BLaER1 treated with 17β-estradiol and CSF1 and Interleukin-3, amounts not matched to agents 10 nM and 100 nM (cell line): ENCODE measurements around the gene IL11RA.

Experiments used
- H3K27ac ChIP-seq, 11 experiments: shearing (Covaris generic); formaldehyde crosslinking; 2 replicates each; pipeline ENCODE4 v1.8.1; 2022
- H3K27me3 ChIP-seq, 11 experiments: shearing (Covaris generic); formaldehyde crosslinking; 2 replicates each; pipeline ENCODE4 v1.8.1; 2022
- H3K36me3 ChIP-seq, 11 experiments: shearing (Covaris generic); formaldehyde crosslinking; 2 replicates each; pipeline ENCODE4 v1.8.1; 2022
- H3K4me1 ChIP-seq, 10 experiments: shearing (Covaris generic); formaldehyde crosslinking; 2 replicates each; pipeline ENCODE4 v1.8.1; 2022
- H3K4me2 ChIP-seq, 11 experiments: shearing (Covaris generic); formaldehyde crosslinking; 2 replicates each; pipeline ENCODE4 v1.8.1; 2022
- H3K4me3 ChIP-seq, 10 experiments: shearing (Covaris generic); formaldehyde crosslinking; 2 replicates each; pipeline ENCODE4 v1.8.1; 2022
- H3K9ac ChIP-seq, 11 experiments: shearing (Covaris generic); formaldehyde crosslinking; 2 replicates each; pipeline ENCODE4 v1.8.1; 2022
- H3K9me3 ChIP-seq, 11 experiments: shearing (Covaris generic); formaldehyde crosslinking; replicated peaks in 1 of 11; 2 replicates each; pipeline ENCODE4 v1.8.1; 2022
- H4K20me1 ChIP-seq, 11 experiments: shearing (Covaris generic); formaldehyde crosslinking; 2 replicates each; pipeline ENCODE4 v1.8.1; 2022
- Cebpa-rat ChIP-seq, 11 experiments: shearing (Covaris generic); IDR thresholded peaks; 2 replicates each; pipeline ENCODE4 v1.8.1; 2022

Gene IL11RA

DNA sequence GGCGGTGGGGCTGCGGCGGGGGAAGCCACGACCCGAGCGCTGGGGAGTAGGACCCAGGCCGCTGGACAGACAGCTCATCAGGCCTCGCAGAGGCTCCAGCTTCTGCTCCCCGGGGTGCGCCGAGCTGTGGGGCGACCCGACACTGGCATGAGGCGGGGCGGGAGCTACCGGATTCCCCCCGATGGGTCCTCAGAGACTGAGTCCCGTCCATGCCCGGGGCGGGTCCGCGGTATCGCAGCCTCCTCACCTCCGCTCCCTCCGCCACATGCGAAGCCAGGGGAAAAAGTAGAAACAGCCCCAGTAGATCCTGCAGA, 13.0 kb downstream of the IL11RA start:
- Histone ChIP-seq H3K9me3 (peaks cover 5 to 11% (median 9%) of the 10 kb centered on the region in 11 experiments; a peak in 17 of 22 replicates), H3K36me3 (peaks cover 0 to 7% (median 0%) of the 10 kb centered on the region in 11 experiments; a peak in 3 of 22 replicates), H4K20me1 (0 out of 22 replicates have a peak, but pooled peaks cover 0 to 2% (median 0%) of the 10 kb centered on the region in 11 experiments), H3K4me2 (peak overlapping the region; percentile 91 to 100 (median 98)), H3K27me3 (no peaks in the 10 kb centered on the region), H3K4me3 (peak overlapping the region; percentile 55 to 72 (median 62)), H3K27ac (peak overlapping the region in 8 of 11 experiments; percentile 35 to 70 (median 49); a peak in 15 of 22 replicates), H3K4me1 (peaks cover 8 to 21% (median 15%) of the 10 kb centered on the region in 10 experiments), H3K9ac (peak overlapping the region; percentile 65 to 79 (median 74); a peak in 21 of 22 replicates)
- no peak for TF ChIP-seq Cebpa-rat (IDR thresholded peaks at IDR 0.05)

DNA sequence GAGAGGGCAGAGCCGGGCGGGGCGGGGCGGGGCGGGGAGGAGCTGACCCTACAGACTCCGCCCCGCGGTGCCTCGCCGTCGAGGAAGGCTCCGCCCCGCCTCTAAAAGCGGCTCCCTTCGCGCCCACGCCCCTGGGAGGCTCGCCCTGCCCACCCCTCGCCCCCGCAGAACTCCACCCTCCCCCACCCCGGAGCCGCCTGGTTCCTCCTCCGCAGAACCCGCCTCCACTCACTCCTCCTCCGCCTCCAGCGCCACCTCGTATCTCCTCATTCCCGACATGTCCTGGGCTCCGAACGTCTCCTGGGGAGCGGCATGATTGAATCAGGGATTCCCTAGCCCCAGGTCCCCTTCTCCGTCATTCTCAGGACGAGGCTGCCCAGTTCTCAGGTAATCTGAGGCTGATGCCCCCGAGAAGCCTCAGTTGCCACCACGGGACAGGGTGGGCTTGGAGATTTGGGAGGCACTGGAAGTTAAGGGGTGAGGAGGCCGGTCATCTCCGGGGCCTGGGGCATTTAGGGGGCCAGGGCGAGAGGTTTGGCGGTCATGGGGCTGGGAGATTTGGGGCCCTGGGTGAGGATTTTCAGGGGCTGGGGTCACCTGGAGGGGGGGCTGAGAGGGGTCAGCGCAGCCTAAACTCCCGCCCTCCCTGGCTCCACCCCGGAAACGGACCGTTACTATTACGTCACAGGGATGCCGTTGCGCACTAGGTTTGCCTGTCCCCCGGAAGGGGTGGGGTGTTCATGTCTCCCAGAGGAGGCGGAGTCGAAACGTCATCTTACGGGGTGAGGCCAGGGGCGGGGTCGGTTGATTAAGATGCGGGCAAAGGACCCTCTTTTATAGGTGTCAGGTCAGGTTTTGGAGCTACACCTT, 13.6 kb downstream of the IL11RA start:
- H3K9ac ChIP-seq, result peak overlapping the region; percentile 46 to 79 (median 75); a peak in 19 of 22 replicates
- H3K4me2 ChIP-seq, result peak overlapping the region; percentile 91 to 100 (median 98)
- H3K27ac ChIP-seq, result peak overlapping the region in 10 of 11 experiments; percentile 44 to 75 (median 66); a peak in 17 of 22 replicates
- H3K4me1 ChIP-seq, result peaks cover 8 to 21% (median 15%) of the 10 kb centered on the region in 10 experiments
- H3K27me3 ChIP-seq, result no peaks in the 10 kb centered on the region
- H3K9me3 ChIP-seq, result peaks cover 7 to 17% (median 13%) of the 10 kb centered on the region in 11 experiments; a peak in 18 of 22 replicates
- no peaks in the 10 kb centered on the region for H4K20me1 ChIP-seq
- no peak for TF ChIP-seq Cebpa-rat (IDR thresholded peaks at IDR 0.05)
- peak overlapping the region; percentile 58 to 72 (median 62) for H3K4me3 ChIP-seq
- H3K36me3 ChIP-seq, result peaks cover 0 to under 1% (median 0%) of the 10 kb centered on the region in 11 experiments; a peak in 2 of 22 replicates

DNA sequence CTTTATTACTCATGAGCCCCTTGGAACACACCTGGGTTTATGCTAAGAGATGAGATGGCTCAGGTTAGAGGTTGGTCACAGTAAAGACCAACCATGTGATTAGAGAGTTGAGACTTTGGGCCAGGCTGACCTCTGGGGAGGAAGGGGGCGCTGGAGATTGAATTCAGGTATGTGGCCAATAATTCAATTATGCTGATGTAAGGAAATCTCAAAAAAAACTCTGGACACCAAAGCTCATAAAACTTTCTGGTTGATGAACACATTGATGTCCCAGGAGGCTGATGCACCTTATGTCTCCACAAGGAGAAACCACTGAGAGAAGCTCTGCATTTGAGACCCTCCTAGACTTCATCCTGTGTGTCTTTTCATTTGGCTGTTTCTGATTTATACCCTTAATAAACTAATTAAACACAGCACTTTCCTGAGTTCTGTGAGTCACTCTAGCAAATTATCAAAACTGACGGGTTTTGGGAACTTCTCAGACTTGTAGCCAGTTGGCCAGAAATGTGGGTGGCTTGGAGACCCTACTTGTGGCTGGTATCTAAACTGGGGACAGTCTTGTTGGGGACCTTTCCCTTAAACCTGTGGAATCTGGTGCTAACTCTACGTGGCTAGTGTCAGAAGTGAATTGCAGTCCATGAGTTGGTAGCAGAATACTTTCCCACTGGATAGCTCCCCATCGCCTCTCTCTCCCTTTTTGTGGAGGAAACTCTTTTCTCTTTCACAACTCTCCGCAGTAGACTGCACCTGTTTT, 18.0 kb downstream of the IL11RA start:
- Histone ChIP-seq H3K27me3 (no peaks in the 10 kb centered on the region), H3K4me1 (peaks cover 1 to 10% (median 9%) of the 10 kb centered on the region in 10 experiments), H4K20me1 (no peaks in the 10 kb centered on the region), H3K9me3 (peaks cover 7 to 24% (median 16%) of the 10 kb centered on the region in 11 experiments; a peak in 18 of 22 replicates), H3K27ac (no peak overlapping the region), H3K9ac (no peak overlapping the region), H3K4me2 (no peak overlapping the region), H3K36me3 (no peaks in the 10 kb centered on the region), H3K4me3 (no peak overlapping the region)
- no peak for TF ChIP-seq Cebpa-rat (IDR thresholded peaks at IDR 0.05)

DNA sequence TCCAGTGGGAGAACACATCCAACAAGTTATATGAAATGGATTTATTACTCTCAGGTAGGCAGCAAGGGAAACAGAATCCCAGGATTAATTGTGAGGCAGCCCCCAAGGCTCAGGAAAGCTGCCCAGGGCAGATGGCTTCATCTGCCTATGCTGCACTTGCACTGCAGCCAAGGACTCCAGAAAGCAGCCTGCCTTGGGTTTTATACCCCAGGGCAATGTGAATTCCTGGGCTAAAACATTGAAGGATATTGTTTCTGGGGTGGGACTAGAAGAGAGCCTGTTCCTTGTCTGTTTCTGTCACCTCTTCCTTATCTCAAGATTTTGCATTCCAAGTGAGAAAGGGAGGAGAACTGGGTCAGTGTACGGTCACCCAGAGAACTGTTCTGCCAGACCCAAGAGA, 19.3 kb downstream of the IL11RA start:
- Histone ChIP-seq H3K9me3 (peaks cover 7 to 24% (median 16%) of the 10 kb centered on the region in 11 experiments; a peak in 18 of 22 replicates), H3K27ac (no peak overlapping the region), H3K36me3 (no peaks in the 10 kb centered on the region), H4K20me1 (no peaks in the 10 kb centered on the region), H3K4me2 (no peak overlapping the region), H3K4me1 (peaks cover 0 to under 1% (median 0%) of the 10 kb centered on the region in 10 experiments; a peak in 1 of 20 replicates), H3K4me3 (no peak overlapping the region), H3K27me3 (no peaks in the 10 kb centered on the region), H3K9ac (no peak overlapping the region)
- no peak for TF ChIP-seq Cebpa-rat (IDR thresholded peaks at IDR 0.05)

DNA sequence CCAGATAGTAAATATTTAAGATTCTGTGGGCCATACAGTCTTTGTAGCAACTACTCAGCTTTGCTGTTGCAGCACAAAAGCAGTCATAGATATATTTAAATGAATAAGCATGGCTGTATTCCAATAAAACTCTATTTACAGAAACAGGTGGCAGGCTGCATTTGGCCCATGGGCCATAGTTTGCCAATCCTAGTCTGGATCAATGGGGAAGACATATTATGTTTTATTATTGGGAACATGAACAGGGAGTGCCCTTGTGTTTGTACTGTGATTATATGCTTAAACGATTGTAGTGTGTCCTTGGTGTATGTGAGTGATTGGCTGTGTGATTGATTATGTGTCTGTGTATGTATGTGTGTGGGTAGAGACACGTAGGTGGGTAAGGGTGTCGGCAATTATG, 22.5 kb downstream of the IL11RA start:
- no peak overlapping the region for H3K4me3 ChIP-seq
- no peaks in the 10 kb centered on the region for H3K27me3 ChIP-seq
- no peaks in the 10 kb centered on the region for H4K20me1 ChIP-seq
- peaks cover 7 to 20% (median 12%) of the 10 kb centered on the region in 11 experiments; a peak in 18 of 22 replicates for H3K9me3 ChIP-seq
- no peak overlapping the region for H3K27ac ChIP-seq
- TF ChIP-seq Cebpa-rat (IDR thresholded peaks at IDR 0.05), result no peak
- no peaks in the 10 kb centered on the region for H3K36me3 ChIP-seq
- no peak overlapping the region for H3K9ac ChIP-seq
- H3K4me2 ChIP-seq, result no peak overlapping the region
- no peaks in the 10 kb centered on the region for H3K4me1 ChIP-seq

DNA sequence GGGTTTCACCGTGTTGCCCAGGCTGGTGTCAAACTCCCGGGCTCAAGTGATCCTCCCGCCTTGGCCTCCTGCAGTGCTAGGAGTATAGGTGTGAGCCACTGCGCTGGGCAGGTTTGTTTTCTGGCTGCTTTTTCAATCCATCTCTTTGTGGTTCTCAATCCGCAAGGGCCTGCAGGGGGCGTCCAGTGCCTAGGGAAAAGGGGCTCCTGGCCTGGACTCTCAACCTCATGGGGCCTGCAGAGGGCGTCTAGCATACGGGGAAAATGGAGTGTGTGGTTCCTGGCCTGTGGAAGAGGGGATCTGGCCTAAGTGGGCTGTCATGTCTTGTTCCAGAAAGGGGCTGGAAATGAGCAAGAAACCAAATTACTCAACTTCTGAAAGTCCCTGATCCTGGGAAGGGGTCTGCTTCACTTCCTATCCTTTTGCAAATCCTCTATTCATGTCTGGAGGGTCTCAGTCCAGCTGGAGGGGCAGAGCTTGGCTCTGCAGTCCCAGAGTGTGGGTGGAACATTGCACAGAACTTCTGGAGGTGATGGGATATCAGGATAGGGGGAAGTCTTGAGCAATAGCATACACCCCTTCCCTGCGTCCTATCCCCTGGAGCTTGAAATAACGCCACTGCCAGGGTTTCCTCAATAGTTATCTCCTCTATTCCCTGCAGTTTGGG, 23.2 kb downstream of the IL11RA start:
- no peaks in the 10 kb centered on the region for H4K20me1 ChIP-seq
- H3K9ac ChIP-seq, result no peak overlapping the region
- H3K27me3 ChIP-seq, result no peaks in the 10 kb centered on the region
- peaks cover 0 to 12% (median 5%) of the 10 kb centered on the region in 11 experiments; a peak in 14 of 22 replicates for H3K9me3 ChIP-seq
- no peak overlapping the region for H3K4me2 ChIP-seq
- no peaks in the 10 kb centered on the region for H3K36me3 ChIP-seq
- no peak overlapping the region for H3K4me3 ChIP-seq
- no peak for TF ChIP-seq Cebpa-rat (IDR thresholded peaks at IDR 0.05)
- no peak overlapping the region for H3K27ac ChIP-seq
- no peaks in the 10 kb centered on the region for H3K4me1 ChIP-seq

DNA sequence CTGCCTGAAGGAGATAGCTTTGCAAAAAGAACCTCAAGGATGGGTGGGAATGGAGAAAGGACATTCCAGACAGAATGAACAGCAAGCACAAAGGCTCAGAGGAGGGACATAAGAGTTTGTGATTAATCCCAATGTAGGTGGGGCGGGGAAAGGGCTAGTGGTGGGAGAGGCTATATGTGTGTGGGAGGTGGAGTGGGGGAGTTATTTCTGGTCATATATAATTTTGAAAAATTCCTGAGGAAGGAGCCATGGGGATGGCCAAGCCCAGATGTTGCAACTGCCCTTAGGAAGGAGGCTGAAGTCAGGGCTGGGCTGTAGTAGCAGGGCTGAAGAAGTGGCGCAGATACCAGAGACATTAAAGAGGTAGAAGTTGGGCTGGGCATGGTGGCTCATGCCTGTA, 23.9 kb downstream of the IL11RA start:
- Histone ChIP-seq H3K27ac (no peak overlapping the region), H3K27me3 (no peaks in the 10 kb centered on the region)

DNA sequence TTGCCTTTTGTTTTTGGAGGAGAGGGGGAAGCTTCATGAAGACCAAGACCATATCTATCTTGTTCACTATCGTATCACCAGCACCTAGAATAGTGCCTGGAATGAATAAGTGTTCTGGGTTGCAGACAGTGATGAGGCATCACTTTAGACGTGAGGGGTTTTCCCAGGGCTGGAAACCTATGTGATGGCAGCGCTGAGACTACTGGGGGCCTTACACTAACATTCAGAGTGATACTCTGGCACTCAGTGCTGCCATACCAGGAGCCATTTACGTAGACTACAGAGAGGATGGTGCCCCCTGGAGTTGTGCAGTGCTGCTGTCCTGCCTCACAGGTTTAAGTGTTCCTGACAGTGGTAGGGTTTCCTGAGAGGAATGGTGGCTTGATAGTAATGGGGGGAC, 32.2 kb downstream of the IL11RA start:
- Histone ChIP-seq H4K20me1 (peaks cover 0 to 6% (median 0%) of the 10 kb centered on the region in 11 experiments; a peak in 1 of 22 replicates), H3K4me3 (no peak overlapping the region), H3K27ac (no peak overlapping the region), H3K4me2 (no peak overlapping the region), H3K27me3 (no peaks in the 10 kb centered on the region), H3K36me3 (no peaks in the 10 kb centered on the region), H3K9me3 (no peaks in the 10 kb centered on the region), H3K9ac (no peak overlapping the region), H3K4me1 (peaks cover 0 to 26% (median 14%) of the 10 kb centered on the region in 10 experiments; a peak in 14 of 20 replicates)
- TF ChIP-seq Cebpa-rat (IDR thresholded peaks at IDR 0.05), result no peak

More for the DNA sequence above, 23.9 kb downstream of the IL11RA start:
- Histone ChIP-seq H3K36me3 (no peaks in the 10 kb centered on the region), H3K4me3 (no peak overlapping the region), H3K9ac (no peak overlapping the region), H3K4me2 (no peak overlapping the region), H3K4me1 (no peaks in the 10 kb centered on the region), H3K9me3 (peaks cover 0 to 5% (median 0%) of the 10 kb centered on the region in 11 experiments; a peak in 1 of 22 replicates), H4K20me1 (no peaks in the 10 kb centered on the region)
- TF ChIP-seq Cebpa-rat (IDR thresholded peaks at IDR 0.05), result no peak
